Mesothelial cell of epicardium (in vitro differentiated cells): ENCODE measurements around the gene CAPZA3. TPM values are rescaled to one million over a fixed set of nuclear protein-coding genes. Genes with fewer than 3 reads are reported as not detected.

ENCODE experiments used
- DNase-seq, 2 experiments: peaks; one replicate each; pipeline ENCODE4 v3.0.0; 2021; ENCODE audit warnings: low spot score in 2 of 2; ENCODE audit not compliant: unreplicated experiment in 2 of 2
- H3K27ac Mint-ChIP-seq: 2 replicates; pipeline ENCODE4 v1.8.0; 2021; ENCODE audit warnings: mixed read lengths
- H3K27me3 Mint-ChIP-seq: 2 replicates; pipeline ENCODE4 v1.8.0; 2021; ENCODE audit warnings: low read depth, mixed read lengths
- H3K36me3 Mint-ChIP-seq: 2 replicates; pipeline ENCODE4 v1.8.0; 2021; ENCODE audit warnings: mixed read lengths
- H3K4me1 Mint-ChIP-seq: 2 replicates; pipeline ENCODE4 v1.8.0; 2021; ENCODE audit warnings: mixed read lengths
- H3K4me3 Mint-ChIP-seq: 2 replicates; pipeline ENCODE4 v1.8.0; 2021; ENCODE audit warnings: mild to moderate bottlenecking, moderate library complexity, mixed read lengths
- H3K9me3 Mint-ChIP-seq: 2 replicates; pipeline ENCODE4 v1.8.0; 2021; ENCODE audit warnings: mixed read lengths
- total RNA-seq: library from RNA; stranded (reverse); gene quantifications from 3 replicates; pipeline ENCODE4 v1.2.1, GENCODE V29; 2021
- TF ChIP-seq, protein P1 (sequence below): fragments of 200-600 bp; sonication (generic); IDR thresholded peaks from one replicate; pipeline ENCODE4 v1.5.0; 2021; ENCODE audit warnings: antibody characterized with exemption; ENCODE audit not compliant: unreplicated experiment

CAPZA3 gene
- total RNA-seq, 1 donor from 2014 or later = 0.20 TPM

DNA sequence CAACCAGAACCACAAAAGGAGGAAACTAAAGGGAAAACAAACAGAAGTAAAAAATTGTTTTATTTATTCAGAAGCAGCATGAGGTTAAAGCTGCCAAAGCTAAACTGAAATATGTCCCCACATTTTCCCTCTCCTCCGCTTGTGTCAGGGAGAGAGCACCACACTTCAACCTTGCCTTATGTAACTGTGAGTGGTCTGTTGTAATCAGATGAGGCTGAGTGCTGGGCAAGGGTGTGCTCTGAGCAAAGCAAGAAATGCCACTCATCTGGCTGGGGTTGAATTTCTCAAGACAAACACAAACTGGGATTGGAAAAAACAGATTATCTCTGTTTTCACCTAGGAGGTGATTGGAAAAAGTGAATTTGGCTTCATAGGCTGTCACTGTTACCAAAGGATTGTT, 12.2 kb downstream of the CAPZA3 start:
- TF ChIP-seq, protein P1, sequence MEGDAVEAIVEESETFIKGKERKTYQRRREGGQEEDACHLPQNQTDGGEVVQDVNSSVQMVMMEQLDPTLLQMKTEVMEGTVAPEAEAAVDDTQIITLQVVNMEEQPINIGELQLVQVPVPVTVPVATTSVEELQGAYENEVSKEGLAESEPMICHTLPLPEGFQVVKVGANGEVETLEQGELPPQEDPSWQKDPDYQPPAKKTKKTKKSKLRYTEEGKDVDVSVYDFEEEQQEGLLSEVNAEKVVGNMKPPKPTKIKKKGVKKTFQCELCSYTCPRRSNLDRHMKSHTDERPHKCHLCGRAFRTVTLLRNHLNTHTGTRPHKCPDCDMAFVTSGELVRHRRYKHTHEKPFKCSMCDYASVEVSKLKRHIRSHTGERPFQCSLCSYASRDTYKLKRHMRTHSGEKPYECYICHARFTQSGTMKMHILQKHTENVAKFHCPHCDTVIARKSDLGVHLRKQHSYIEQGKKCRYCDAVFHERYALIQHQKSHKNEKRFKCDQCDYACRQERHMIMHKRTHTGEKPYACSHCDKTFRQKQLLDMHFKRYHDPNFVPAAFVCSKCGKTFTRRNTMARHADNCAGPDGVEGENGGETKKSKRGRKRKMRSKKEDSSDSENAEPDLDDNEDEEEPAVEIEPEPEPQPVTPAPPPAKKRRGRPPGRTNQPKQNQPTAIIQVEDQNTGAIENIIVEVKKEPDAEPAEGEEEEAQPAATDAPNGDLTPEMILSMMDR = no peak
- no peaks in the 10 kb centered on the region for H3K36me3 Mint-ChIP-seq
- no peak for DNase-seq
- H3K9me3 Mint-ChIP-seq = no peaks in the 10 kb centered on the region
- peaks cover 8% of the 10 kb centered on the region for H3K4me1 Mint-ChIP-seq
- no peak overlapping the region for H3K4me3 Mint-ChIP-seq
- H3K27me3 Mint-ChIP-seq = no peaks in the 10 kb centered on the region
- H3K27ac Mint-ChIP-seq = no peak overlapping the region

DNA sequence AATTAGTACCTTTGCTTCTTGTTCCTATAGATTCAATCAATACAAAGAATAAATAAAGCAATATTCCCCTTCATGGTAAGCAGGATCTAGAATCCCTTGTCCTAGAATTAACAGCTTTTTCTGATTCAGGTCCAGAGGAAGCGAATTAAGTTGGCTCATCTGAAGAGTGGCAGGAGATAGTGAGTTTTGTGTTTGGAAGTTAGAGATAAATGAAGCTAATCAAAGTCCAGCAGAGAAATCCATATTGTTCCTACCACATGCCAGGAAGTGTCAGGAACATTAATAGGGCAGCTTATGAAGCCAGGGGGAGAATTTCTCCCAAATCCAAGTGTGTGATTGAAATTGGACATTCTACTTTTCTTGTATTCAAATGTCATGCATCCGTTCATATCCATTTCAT, 13.9 kb downstream of the CAPZA3 start:
- no peaks in the 10 kb centered on the region for H3K36me3 Mint-ChIP-seq
- peaks cover 8% of the 10 kb centered on the region for H3K4me1 Mint-ChIP-seq
- no peak overlapping the region for H3K4me3 Mint-ChIP-seq
- DNase-seq = no peak
- TF ChIP-seq, protein P1 = no peak
- no peaks in the 10 kb centered on the region for H3K9me3 Mint-ChIP-seq
- H3K27ac Mint-ChIP-seq = no peak overlapping the region
- H3K27me3 Mint-ChIP-seq = no peaks in the 10 kb centered on the region

DNA sequence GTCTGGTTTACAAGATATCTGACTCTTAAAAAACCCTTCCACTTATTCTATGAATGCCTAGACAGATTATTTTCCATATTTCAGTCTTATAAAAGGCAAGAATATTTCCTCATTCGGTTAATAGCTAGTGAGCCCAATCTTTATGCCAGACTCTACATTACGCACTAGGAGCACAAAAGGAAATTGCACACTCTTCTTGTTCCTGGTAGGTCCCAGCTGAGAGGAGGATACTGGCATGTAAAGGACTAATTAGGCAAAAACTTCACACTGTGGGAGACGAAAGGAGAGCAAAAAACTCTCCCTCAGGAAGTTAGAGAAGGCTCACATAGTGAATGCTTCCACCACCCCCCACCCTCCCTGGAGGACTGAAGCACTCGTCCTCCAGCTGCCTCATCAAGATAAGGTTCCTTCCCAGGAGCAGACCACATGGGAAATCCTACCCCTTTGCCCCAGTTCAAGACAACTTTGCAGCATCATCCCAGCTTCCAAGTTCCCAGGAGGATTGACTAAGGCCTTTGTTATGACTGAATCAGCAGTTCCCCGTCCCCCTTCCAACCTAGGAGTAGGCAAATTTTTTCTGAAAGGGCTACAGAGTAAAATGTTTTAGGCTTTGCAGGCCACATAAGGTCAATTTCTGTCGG, 14.5 kb downstream of the CAPZA3 start:
- Mint-ChIP-seq H3K4me3 (no peak overlapping the region), H3K27ac (no peak overlapping the region), H3K27me3 (no peaks in the 10 kb centered on the region), H3K4me1 (peaks cover 8% of the 10 kb centered on the region), H3K36me3 (no peaks in the 10 kb centered on the region), H3K9me3 (no peaks in the 10 kb centered on the region)
- TF ChIP-seq, protein P1 = no peak
- DNase-seq = no peak

DNA sequence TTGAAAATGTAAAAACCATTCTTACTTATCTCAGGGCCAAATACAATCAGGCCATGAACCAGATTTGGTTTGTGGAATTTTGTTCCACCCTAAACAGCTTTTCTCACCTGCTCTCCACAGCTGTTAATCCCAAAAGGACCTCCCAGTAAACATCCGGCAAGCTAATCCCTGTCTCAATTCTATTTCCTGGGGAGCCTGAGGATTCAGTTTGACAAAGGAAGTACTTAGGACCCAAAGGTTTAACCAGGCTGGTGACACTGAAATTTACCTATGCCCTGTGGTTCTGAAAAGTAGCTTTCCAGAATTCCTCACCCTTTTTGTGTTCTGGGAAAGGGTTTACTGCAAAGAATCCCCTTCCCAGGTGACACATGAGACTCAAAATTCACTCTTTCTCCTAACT, 15.0 kb downstream of the CAPZA3 start:
- TF ChIP-seq, protein P1 = no peak
- no peak for DNase-seq
- Mint-ChIP-seq H3K27me3 (no peaks in the 10 kb centered on the region), H3K9me3 (no peaks in the 10 kb centered on the region), H3K4me3 (no peak overlapping the region), H3K27ac (no peak overlapping the region), H3K36me3 (no peaks in the 10 kb centered on the region), H3K4me1 (peaks cover 8% of the 10 kb centered on the region)

DNA sequence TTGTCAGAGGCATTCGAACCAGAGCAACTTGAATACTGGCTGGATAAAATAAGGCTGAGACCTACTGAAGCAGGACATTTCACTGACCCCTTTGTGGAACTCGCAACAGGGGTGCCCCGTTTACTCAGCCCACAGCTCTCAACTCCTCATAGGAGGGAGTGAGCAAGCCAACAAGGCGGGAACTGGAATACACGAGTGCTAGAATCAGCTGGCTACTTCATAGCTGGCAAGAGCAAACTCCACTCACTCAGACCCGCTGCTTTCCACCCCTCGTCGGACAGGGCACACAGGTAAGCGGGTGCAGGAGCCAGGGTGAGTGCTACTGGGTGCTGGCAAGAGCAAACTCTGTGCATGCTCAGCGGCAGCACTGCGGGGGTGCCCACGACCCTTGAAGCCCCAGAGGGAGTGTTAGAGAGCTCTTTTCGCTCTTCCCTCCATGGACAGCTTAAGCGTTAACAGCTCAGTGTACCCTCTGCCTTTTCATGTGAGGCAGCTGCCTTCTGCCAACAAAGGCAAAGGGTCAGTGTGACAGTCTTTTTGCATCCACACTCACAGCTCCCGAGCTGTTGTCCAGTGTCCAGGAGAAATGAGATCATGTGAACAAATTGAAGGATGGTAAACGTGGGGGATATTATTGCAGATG, 15.7 kb downstream of the CAPZA3 start:
- H3K36me3 Mint-ChIP-seq = no peaks in the 10 kb centered on the region
- no peak for DNase-seq
- H3K9me3 Mint-ChIP-seq = no peaks in the 10 kb centered on the region
- H3K4me1 Mint-ChIP-seq = peaks cover 8% of the 10 kb centered on the region
- no peak overlapping the region for H3K27ac Mint-ChIP-seq
- TF ChIP-seq, protein P1 = no peak
- no peak overlapping the region for H3K4me3 Mint-ChIP-seq
- H3K27me3 Mint-ChIP-seq = no peaks in the 10 kb centered on the region
